GM21737 (cell line): ENCODE measurements around the gene VASN.

Source experiments
- ATAC-seq: cut with Tn5 transposase; IDR thresholded peaks from one replicate; pipeline ENCODE4 v1.9.1; 2021; ENCODE audit warnings: mild to moderate bottlenecking, moderate library complexity; ENCODE audit not compliant: unreplicated experiment

VASN gene

GRCh38 chr16:4370570-4371356, 885 bp upstream of the VASN start:
- no peak for ATAC-seq

- peak; percentile 14 for ATAC-seq
Measured at GRCh38 chr16:4372001-4372577, 441 bp downstream of the VASN start.

GRCh38 chr16:4372578-4373355, 1.1 kb downstream of the VASN start:
- ATAC-seq = no peak

- ATAC-seq = no peak
Measured at GRCh38 chr16:4373356-4373908, 1.8 kb downstream of the VASN start.

- no peak for ATAC-seq
Measured at GRCh38 chr16:4373909-4374742, 2.5 kb downstream of the VASN start.

GRCh38 chr16:4375717-4376116, 4.1 kb downstream of the VASN start:
- no peak for ATAC-seq

- ATAC-seq = no peak
Measured at GRCh38 chr16:4376126-4376892, 4.7 kb downstream of the VASN start.

- ATAC-seq = no peak
Measured at GRCh38 chr16:4376893-4377572, 5.4 kb downstream of the VASN start.

- ATAC-seq = no peak
Measured at GRCh38 chr16:4377573-4378154, 6.0 kb downstream of the VASN start.

GRCh38 chr16:4378161-4378666, 6.6 kb downstream of the VASN start:
- no peak for ATAC-seq

- no peak for ATAC-seq
Measured at GRCh38 chr16:4378999-4379690, 7.5 kb downstream of the VASN start.

- ATAC-seq = no peak
Measured at GRCh38 chr16:4380119-4381063, 8.7 kb downstream of the VASN start.

- ATAC-seq = no peak
Measured at GRCh38 chr16:4381072-4381934, 9.7 kb downstream of the VASN start.

GRCh38 chr16:4381935-4382794, 10.5 kb downstream of the VASN start:
- ATAC-seq = no peak

GRCh38 chr16:4382795-4383357, 11.2 kb downstream of the VASN start:
- no peak for ATAC-seq
